GM10266 (cell line): ENCODE data around the gene ZNF689.

Experiments
- DNase-seq: peaks from one replicate; pipeline ENCODE4 v3.0.0; 2012; ENCODE audit errors: extremely low spot score
- TF ChIP-seq, protein P1 (sequence below): IDR thresholded peaks from 2 replicates; pipeline ENCODE4 v1.5.1; 2012; ENCODE audit warnings: mild to moderate bottlenecking, low read depth; ENCODE audit not compliant: control insufficient read depth, insufficient read depth; ENCODE audit errors: missing control alignments

The ZNF689 gene

GRCh38 chr16:30619638-30620037 lies 9.4 kb upstream of the ZNF689 start:
- no peak for DNase-seq
- TF ChIP-seq, protein P1, sequence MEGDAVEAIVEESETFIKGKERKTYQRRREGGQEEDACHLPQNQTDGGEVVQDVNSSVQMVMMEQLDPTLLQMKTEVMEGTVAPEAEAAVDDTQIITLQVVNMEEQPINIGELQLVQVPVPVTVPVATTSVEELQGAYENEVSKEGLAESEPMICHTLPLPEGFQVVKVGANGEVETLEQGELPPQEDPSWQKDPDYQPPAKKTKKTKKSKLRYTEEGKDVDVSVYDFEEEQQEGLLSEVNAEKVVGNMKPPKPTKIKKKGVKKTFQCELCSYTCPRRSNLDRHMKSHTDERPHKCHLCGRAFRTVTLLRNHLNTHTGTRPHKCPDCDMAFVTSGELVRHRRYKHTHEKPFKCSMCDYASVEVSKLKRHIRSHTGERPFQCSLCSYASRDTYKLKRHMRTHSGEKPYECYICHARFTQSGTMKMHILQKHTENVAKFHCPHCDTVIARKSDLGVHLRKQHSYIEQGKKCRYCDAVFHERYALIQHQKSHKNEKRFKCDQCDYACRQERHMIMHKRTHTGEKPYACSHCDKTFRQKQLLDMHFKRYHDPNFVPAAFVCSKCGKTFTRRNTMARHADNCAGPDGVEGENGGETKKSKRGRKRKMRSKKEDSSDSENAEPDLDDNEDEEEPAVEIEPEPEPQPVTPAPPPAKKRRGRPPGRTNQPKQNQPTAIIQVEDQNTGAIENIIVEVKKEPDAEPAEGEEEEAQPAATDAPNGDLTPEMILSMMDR = no peak

DNA sequence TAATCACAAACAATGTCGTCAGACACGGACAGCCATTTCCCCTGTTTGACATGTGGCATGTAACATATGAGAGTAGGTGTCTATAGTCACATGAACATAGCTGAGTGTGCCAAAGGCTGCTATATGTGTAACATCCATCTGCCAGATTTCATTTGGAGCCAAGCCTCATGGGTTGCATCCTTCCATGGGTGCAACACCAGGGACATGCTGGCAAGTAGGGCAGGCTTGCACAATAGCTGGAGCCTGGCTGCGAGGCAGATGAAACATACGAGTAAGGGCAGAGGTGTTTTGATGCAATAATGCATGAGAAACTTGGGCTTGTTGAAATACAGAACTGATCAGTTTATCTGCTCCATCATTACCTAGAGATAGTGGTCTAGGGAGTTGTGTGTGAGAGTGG lies 9.0 kb upstream of the ZNF689 start:
- TF ChIP-seq, protein P1 = no peak
- no peak for DNase-seq

GRCh38 chr16:30615358-30616091 lies 5.3 kb upstream of the ZNF689 start:
- TF ChIP-seq, protein P1 = peak; percentile 82
- DNase-seq = peak; percentile 63

DNA sequence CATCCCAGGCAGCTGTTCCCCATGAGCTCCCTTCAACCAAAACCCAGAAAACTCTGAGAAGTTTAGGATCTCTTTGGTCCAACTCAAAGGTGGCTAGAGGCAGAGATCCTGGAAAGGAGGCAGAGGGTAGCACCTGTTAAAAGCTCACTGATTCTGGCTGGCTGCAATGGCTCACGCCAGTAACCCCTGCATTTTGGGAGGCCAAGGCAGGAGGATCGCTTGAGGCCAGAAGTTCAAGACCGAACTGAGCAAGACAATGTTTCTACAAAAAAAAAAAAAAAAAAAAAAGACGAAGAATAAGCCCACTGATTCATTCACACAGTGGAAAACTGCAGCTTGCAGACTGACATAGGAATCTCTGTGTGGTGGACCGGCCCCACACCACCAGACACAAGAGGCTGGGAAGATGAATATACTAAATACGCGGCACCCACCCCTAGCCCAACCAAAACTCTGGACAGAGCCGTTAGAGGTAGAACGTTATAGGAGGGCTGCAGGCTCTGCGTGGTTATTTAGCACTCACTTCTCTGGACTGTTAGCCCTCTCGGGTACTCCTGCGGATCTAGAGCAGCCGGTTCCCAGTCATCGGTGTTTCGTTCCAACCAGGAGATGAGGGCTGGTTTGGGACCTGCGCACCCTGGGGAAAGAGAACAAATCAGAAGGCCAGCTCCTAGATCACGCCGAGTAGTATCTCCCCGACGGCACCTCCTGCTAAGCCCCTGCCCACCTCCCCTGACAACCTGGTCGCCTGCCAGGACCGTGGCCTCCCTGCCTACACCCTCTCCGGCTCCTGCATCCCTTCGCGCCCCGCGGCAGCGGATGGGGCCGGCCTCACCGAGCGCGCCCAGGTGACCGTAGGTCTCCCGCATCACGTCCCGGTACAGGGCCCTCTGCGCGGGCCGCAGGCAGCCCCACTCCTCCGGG lies 925 bp downstream of the ZNF689 start:
- peak; percentile 67 for DNase-seq

DNA sequence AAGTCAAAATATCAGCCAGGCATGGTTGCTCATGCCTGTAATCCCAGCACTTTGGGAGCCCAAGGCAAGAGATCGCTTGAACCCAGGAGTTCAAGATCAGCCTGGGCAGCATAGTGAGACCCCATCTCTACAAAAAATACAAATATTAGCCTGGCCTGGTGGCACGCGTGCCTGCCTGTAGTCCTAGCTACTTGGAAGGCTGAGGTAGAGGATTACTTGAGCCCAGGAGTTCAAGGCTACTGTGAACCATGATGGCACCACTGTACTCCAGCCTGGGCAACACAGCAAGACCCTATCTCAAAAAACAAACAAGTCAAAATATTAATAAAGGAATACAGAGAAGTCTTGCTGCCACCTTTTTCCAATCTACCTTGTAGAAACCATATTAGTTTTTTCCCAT lies 4.2 kb downstream of the ZNF689 start:
- DNase-seq = no peak
- TF ChIP-seq, protein P1 = no peak

More for the DNA sequence above, 925 bp downstream of the ZNF689 start:
- TF ChIP-seq, protein P1 = no peak

- DNase-seq = no peak
- TF ChIP-seq, protein P1 = no peak
Observed at GRCh38 chr16:30605158-30605557, 5.0 kb downstream of the ZNF689 start.

GRCh38 chr16:30604316-30604947 lies 5.8 kb downstream of the ZNF689 start:
- no peak for DNase-seq
- TF ChIP-seq, protein P1 = no peak
